Karpas-422 (cell line): ENCODE data around the gene DEXI. TPM values are rescaled to one million over a fixed set of nuclear protein-coding genes. Genes with fewer than 3 reads are reported as not detected.
A peak's percentile ranks its signal among the peaks of the same experiment; 100 is the strongest.
"Not testable (repeated sequence)": the region's sequence is repeated elsewhere in the genome, so short reads cannot be mapped to it uniquely, and the experiment has no call there.

Source experiments
- DNase-seq: peaks from one replicate; pipeline ENCODE4 v3.0.0-alpha.2; 2015
- H2AFZ ChIP-seq: fragments of 200-600 bp; sonication (generic); 2 replicates; pipeline ENCODE4 v1.6.1; 2014; ENCODE audit warnings: antibody characterized with exemption, low read length, mixed read lengths
- H3K27ac ChIP-seq: fragments of 200-600 bp; sonication (generic); 2 replicates; pipeline ENCODE4 v1.5.1; 2014; ENCODE audit warnings: mild to moderate bottlenecking, low read length, moderate library complexity
- H3K27me3 ChIP-seq: fragments of 200-600 bp; sonication (generic); 2 replicates; pipeline ENCODE4 v1.6.1; 2014; ENCODE audit warnings: low read length, mixed read lengths
- H3K36me3 ChIP-seq: fragments of 200-600 bp; sonication (generic); 2 replicates; pipeline ENCODE4 v1.6.1; 2014; ENCODE audit warnings: low read length, mixed read lengths; ENCODE audit not compliant: insufficient read depth
- H3K4me1 ChIP-seq: fragments of 200-600 bp; sonication (generic); 2 replicates; pipeline ENCODE4 v1.6.1; 2014; ENCODE audit warnings: mild to moderate bottlenecking, low read length, mixed read lengths
- H3K4me2 ChIP-seq: fragments of 200-600 bp; sonication (generic); 2 replicates; pipeline ENCODE4 v1.6.1; 2014; ENCODE audit warnings: low read length, low read depth, mild to moderate bottlenecking; ENCODE audit not compliant: poor library complexity, severe bottlenecking
- H3K4me3 ChIP-seq: fragments of 200-600 bp; sonication (generic); 2 replicates; pipeline ENCODE4 v1.5.1; 2014; ENCODE audit warnings: mild to moderate bottlenecking, antibody characterized with exemption, low read length, mixed read lengths
- H3K79me2 ChIP-seq: fragments of 200-600 bp; sonication (generic); 2 replicates; pipeline ENCODE4 v1.6.1; 2014; ENCODE audit warnings: mild to moderate bottlenecking, low read length, mixed read lengths
- H3K9ac ChIP-seq: fragments of 200-600 bp; sonication (generic); 2 replicates; pipeline ENCODE4 v1.6.0; 2014; ENCODE audit warnings: low read length
- H3K9me2 ChIP-seq: fragments of 200-600 bp; sonication (generic), shearing (Covaris generic); replicated peaks from 2 replicates; pipeline ENCODE4 v1.6.0; 2014; ENCODE audit warnings: mild to moderate bottlenecking, low read length, moderate library complexity; ENCODE audit not compliant: insufficient read depth
- H3K9me3 ChIP-seq: fragments of 300-700, 200-600 bp; sonication (generic); 2 replicates; pipeline ENCODE4 v1.6.1; 2014; ENCODE audit warnings: low read length, mixed read lengths
- H4K20me1 ChIP-seq: fragments of 200-600 bp; sonication (generic); 2 replicates; pipeline ENCODE4 v1.6.1; 2014; ENCODE audit warnings: mild to moderate bottlenecking, antibody characterized with exemption, low read length, low read depth; ENCODE audit not compliant: insufficient read depth
- total RNA-seq: library from RNA; depleted of rRNA; stranded (reverse); fragments of >200 nt; shearing (Covaris generic); gene quantifications from 2 replicates; pipeline ENCODE4 v1.2.3, GENCODE V29; 2014; ENCODE audit warnings: low replicate concordance

Gene DEXI
- total RNA-seq, 1 experiment from 2014 or later = 40.7 TPM

- H3K27ac ChIP-seq = no peak overlapping the region
- no peak overlapping the region for H2AFZ ChIP-seq
- peaks cover 30% of the 10 kb centered on the region for H4K20me1 ChIP-seq
These were observed 741 bp upstream of the DEXI start for GRCh38 chr16:10943064-10943353.

DNA sequence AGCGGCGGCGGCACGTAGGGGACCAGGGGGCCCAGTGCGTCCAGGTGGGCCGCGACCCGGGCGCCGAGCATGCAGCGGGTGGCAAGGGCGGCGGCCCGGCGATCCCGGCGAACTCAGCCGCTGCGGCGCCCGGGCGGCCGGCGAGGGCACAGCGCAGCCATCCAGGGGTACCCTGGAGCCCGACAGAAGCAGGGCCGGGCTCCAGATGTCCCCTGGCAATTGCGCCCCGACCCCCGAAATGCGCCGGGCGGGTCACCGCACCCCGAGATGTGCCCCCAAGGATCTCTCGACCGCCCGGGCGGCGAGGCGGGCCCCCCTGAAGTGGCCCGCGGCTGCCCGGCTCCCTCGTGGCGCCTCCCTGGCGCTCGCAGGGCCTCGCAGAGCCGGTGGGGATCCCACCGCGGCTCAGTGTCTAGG lies 325 bp downstream of the DEXI start:
- Histone ChIP-seq H3K9ac (peak overlapping the region; percentile 96), H3K4me2 (peak overlapping the region; percentile 100), H3K36me3 (peaks cover 12% of the 10 kb centered on the region; the same call in 1 of the 2 replicates), H3K27ac (peak overlapping the region; percentile 91; the same call in 1 of the 2 replicates), H3K4me1 (peaks cover 70% of the 10 kb centered on the region), H3K79me2 (peaks cover 54% of the 10 kb centered on the region), H4K20me1 (peaks cover 25% of the 10 kb centered on the region), H3K4me3 (peak overlapping the region; percentile 98)
- not testable (repeated sequence) for H3K27me3 ChIP-seq, H3K9me3 ChIP-seq, H3K9me2 ChIP-seq, H2AFZ ChIP-seq
- peak; percentile 58 for DNase-seq

More at GRCh38 chr16:10943064-10943353, 741 bp upstream of the DEXI start:
- Histone ChIP-seq H3K9me3 (no peaks in the 10 kb centered on the region), H3K4me1 (peaks cover 59% of the 10 kb centered on the region), H3K36me3 (peaks cover 12% of the 10 kb centered on the region; the same call in 1 of the 2 replicates), H3K27me3 (no peaks in the 10 kb centered on the region), H3K79me2 (peaks cover 43% of the 10 kb centered on the region), H3K4me3 (peak overlapping the region; percentile 98; the same call in 1 of the 2 replicates), H3K9ac (no peak overlapping the region), H3K9me2 (no peaks in the 10 kb centered on the region), H3K4me2 (peak overlapping the region; percentile 100)
- no peak for DNase-seq

DNA sequence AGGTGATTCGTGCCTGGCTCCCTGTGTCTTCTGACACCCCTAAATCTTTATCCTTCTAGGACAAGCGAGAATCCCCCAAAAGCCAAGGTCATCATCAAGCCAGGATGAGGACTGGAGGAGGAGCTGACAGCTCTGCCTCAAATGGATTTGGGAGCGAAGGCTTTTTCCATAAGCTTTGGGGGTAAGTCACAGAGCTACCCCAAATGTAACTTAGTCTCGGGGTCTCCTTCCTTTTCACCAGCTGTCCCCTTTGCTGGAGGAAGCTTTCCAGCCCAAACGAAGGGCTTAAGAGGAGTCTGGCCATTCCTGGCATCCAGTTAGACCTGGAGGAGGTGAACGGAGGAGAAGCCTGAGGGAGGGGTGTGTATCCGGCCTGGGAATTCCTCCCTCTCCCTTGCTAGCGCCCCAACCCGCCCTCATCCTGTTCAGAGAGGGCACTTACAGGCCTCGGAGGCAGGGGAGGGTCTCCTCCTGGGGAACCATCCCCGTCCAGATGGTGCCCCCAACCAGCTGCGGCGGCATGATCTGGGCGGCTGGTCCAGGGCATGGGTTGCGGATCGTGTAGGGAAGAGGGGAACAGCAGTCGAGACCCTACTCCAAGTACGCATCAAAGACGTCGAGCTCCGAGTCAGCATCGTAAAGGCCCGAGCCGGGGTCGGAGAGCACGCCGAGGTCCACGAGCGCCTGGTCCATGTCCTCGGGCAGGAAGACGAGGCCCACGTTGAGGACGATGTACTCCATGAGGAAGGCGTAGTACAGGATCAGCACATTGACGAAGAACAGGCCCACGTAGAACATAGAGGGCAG lies 938 bp downstream of the DEXI start:
- H4K20me1 ChIP-seq = peaks cover 25% of the 10 kb centered on the region
- no peaks in the 10 kb centered on the region for H3K9me3 ChIP-seq
- H3K4me1 ChIP-seq = peaks cover 71% of the 10 kb centered on the region
- H3K4me2 ChIP-seq = peak overlapping the region; percentile 100
- no peak overlapping the region for H2AFZ ChIP-seq
- peaks cover 60% of the 10 kb centered on the region for H3K79me2 ChIP-seq
- H3K36me3 ChIP-seq = peaks cover 12% of the 10 kb centered on the region; the same call in 1 of the 2 replicates
- peak; percentile 51 for DNase-seq
- H3K9me2 ChIP-seq = no peaks in the 10 kb centered on the region
- peak overlapping the region; percentile 91 for H3K27ac ChIP-seq
- H3K4me3 ChIP-seq = peak overlapping the region; percentile 98
- H3K9ac ChIP-seq = peak overlapping the region; percentile 96
- H3K27me3 ChIP-seq = no peaks in the 10 kb centered on the region

DNA sequence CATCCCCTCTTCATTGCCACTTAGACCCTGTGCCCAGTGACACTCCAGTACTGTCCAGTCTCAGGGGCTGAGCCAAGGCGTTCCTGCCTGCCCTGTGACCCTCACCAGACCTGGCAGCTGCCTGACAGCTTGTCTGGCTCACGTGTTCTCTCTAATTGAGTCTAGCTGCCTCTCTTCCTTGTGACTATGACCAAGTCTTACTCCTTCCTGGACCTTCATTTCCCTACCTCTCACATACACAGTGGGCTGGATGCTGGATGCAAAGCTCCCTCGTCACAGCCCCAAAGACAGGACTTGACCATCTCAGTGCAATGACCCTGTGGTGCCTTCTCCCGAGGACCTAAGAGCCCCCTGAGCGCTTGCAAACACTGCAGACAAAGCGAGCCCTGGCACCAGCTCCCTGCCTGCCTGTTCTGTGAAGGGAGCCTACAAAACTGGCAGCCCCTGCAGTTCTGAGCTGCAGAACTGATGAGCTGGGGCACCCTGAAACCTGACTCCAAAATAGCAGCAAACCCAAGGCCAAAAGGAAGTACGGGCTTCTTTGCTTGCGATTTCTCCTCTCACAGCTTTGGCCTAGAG lies 1.7 kb downstream of the DEXI start:
- peaks cover 64% of the 10 kb centered on the region for H3K79me2 ChIP-seq
- peaks cover 65% of the 10 kb centered on the region for H3K4me1 ChIP-seq

GRCh38 chr16:10939649-10940234 lies 2.5 kb downstream of the DEXI start:
- DNase-seq = no peak
- Histone ChIP-seq H3K27me3 (no peaks in the 10 kb centered on the region), H3K9ac (peak overlapping the region; percentile 96), H3K9me2 (no peaks in the 10 kb centered on the region), H2AFZ (no peak overlapping the region), H3K9me3 (no peaks in the 10 kb centered on the region), H3K4me2 (peak overlapping the region; percentile 100), H3K4me1 (peaks cover 58% of the 10 kb centered on the region), H3K4me3 (peak overlapping the region; percentile 98), H3K79me2 (peaks cover 70% of the 10 kb centered on the region), H3K27ac (peak overlapping the region; percentile 91), H3K36me3 (peaks cover 12% of the 10 kb centered on the region; the same call in 1 of the 2 replicates), H4K20me1 (peaks cover 25% of the 10 kb centered on the region)

More for the DNA sequence above, 1.7 kb downstream of the DEXI start:
- Histone ChIP-seq H4K20me1 (peaks cover 25% of the 10 kb centered on the region), H3K27me3 (no peaks in the 10 kb centered on the region), H3K4me3 (peak overlapping the region; percentile 98), H3K36me3 (peaks cover 12% of the 10 kb centered on the region; the same call in 1 of the 2 replicates), H2AFZ (no peak overlapping the region), H3K9me3 (no peaks in the 10 kb centered on the region), H3K27ac (peak overlapping the region; percentile 91), H3K4me2 (peak overlapping the region; percentile 100), H3K9me2 (no peaks in the 10 kb centered on the region), H3K9ac (peak overlapping the region; percentile 96)
- DNase-seq = peak; percentile 86

DNA sequence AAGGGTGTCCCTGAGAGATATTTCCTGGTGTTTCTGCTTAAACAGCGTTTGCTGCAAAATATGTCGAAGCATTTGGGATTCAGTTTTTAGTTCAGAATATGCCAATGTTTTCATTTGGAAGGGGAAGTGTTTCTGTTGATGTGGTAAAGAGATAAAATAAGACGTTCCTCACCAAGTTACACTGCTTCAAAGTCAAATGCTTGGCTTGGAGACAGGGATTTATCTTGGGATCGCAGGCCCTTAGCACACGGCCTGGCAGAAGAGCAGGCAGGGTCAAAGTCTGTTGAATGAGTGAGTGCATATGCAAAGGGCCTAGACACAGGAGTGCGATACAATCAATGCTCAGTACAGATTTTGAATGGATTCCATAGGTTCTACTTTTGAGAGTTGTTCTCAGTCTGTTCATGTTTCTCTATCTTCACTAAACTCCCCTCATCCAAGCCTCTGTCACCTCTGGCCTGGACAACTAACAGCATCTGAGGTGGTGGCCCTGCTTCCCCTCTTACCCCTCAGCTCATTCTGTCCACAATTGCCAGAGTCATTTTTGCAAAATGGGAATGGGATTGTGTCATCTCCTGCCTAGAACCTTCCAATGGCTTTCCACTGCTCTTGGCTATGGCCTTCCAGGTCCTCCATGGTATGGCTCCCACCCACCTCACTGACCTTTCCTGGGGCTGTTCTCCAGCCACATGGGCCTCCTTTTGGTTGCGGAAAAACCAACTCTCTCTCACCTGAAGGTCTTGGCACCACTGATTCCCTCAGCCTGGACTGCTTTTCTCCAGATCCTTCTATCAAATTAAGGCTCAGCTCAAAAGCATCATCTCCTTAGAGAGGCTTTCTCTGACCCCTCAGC lies 3.2 kb downstream of the DEXI start:
- peak overlapping the region; percentile 96 for H3K9ac ChIP-seq
- H4K20me1 ChIP-seq = peaks cover 25% of the 10 kb centered on the region
- no peak overlapping the region for H2AFZ ChIP-seq
- peaks cover 12% of the 10 kb centered on the region; the same call in 1 of the 2 replicates for H3K36me3 ChIP-seq
- peak overlapping the region; percentile 91 for H3K27ac ChIP-seq
- no peaks in the 10 kb centered on the region for H3K9me2 ChIP-seq
- no peak for DNase-seq
- peak overlapping the region; percentile 100 for H3K4me2 ChIP-seq
- H3K4me3 ChIP-seq = peak overlapping the region; percentile 98
- H3K79me2 ChIP-seq = peaks cover 76% of the 10 kb centered on the region
- peaks cover 57% of the 10 kb centered on the region for H3K4me1 ChIP-seq
- H3K27me3 ChIP-seq = no peaks in the 10 kb centered on the region
- no peaks in the 10 kb centered on the region for H3K9me3 ChIP-seq

GRCh38 chr16:10938321-10938720 lies 3.9 kb downstream of the DEXI start:
- no peaks in the 10 kb centered on the region for H3K9me3 ChIP-seq
- H3K79me2 ChIP-seq = peaks cover 82% of the 10 kb centered on the region
- DNase-seq = no peak
- H3K27ac ChIP-seq = peak overlapping the region; percentile 91
- peak overlapping the region; percentile 96 for H3K9ac ChIP-seq
- H3K27me3 ChIP-seq = no peaks in the 10 kb centered on the region
- no peaks in the 10 kb centered on the region for H3K9me2 ChIP-seq
- H3K4me2 ChIP-seq = peak overlapping the region; percentile 100
- H4K20me1 ChIP-seq = peaks cover 26% of the 10 kb centered on the region
- H3K36me3 ChIP-seq = peaks cover 12% of the 10 kb centered on the region; the same call in 1 of the 2 replicates
- H3K4me3 ChIP-seq = peak overlapping the region; percentile 98
- H2AFZ ChIP-seq = no peak overlapping the region
- peaks cover 50% of the 10 kb centered on the region for H3K4me1 ChIP-seq
